GM23248 (cell line): ENCODE measurements around the gene TM9SF3. TPM values are rescaled to one million over a fixed set of nuclear protein-coding genes. Genes with fewer than 3 reads are reported as not detected.

Experiments
- DNase-seq: peaks from one replicate; pipeline ENCODE4 v3.0.0-alpha.2; 2015
- H2AFZ ChIP-seq: fragments of 200-600 bp; sonication (generic); 2 replicates; pipeline ENCODE4 v1.6.1; 2016; ENCODE audit warnings: antibody characterized with exemption
- H3F3A ChIP-seq: fragments of 200-600 bp; sonication (generic); 2 replicates; pipeline ENCODE4 v1.6.1; 2016; ENCODE audit warnings: mild to moderate bottlenecking, antibody characterized with exemption, mixed run types; ENCODE audit not compliant: insufficient read depth
- H3K27ac ChIP-seq: fragments of 200-600 bp; sonication (generic); 2 replicates; pipeline ENCODE4 v1.5.1; 2016; ENCODE audit warnings: mild to moderate bottlenecking
- H3K27me3 ChIP-seq: fragments of 200-600 bp; sonication (generic); replicated peaks from 2 replicates; pipeline ENCODE4 v1.6.1; 2016; ENCODE audit warnings: mild to moderate bottlenecking; ENCODE audit not compliant: insufficient read depth
- H3K36me3 ChIP-seq: fragments of 200-600 bp; sonication (generic); 2 replicates; pipeline ENCODE4 v1.6.1; 2016; ENCODE audit warnings: low read depth, mild to moderate bottlenecking
- H3K4me1 ChIP-seq: fragments of 200-600 bp; sonication (generic); 2 replicates; pipeline ENCODE4 v1.6.1; 2016; ENCODE audit warnings: mild to moderate bottlenecking; ENCODE audit not compliant: insufficient read depth
- H3K4me2 ChIP-seq: fragments of 200-600 bp; sonication (generic); one replicate; pipeline ENCODE4 v1.6.1; 2016; ENCODE audit warnings: mild to moderate bottlenecking; ENCODE audit not compliant: unreplicated experiment
- H3K4me3 ChIP-seq: fragments of 200-600 bp; sonication (generic); 2 replicates; pipeline ENCODE4 v1.5.1; 2016; ENCODE audit warnings: mild to moderate bottlenecking
- H3K79me2 ChIP-seq: fragments of 200-600 bp; sonication (generic); 2 replicates; pipeline ENCODE4 v1.6.1; 2016; ENCODE audit warnings: mild to moderate bottlenecking; ENCODE audit not compliant: insufficient read depth
- H3K9ac ChIP-seq: fragments of 200-600 bp; sonication (generic); 2 replicates; pipeline ENCODE4 v1.6.1; 2016; ENCODE audit warnings: mild to moderate bottlenecking
- H3K9me2 ChIP-seq: fragments of 200-600 bp; sonication (generic); 2 replicates; pipeline ENCODE4 v1.6.1; 2016; ENCODE audit warnings: mixed run types, mild to moderate bottlenecking, moderate library complexity; ENCODE audit not compliant: insufficient read depth
- H3K9me3 ChIP-seq: fragments of 200-600 bp; sonication (generic); one replicate; pipeline ENCODE4 v1.6.1; 2017; ENCODE audit warnings: low read depth
- H4K20me1 ChIP-seq: fragments of 200-600 bp; sonication (generic); 2 replicates; pipeline ENCODE4 v1.6.0; 2016; ENCODE audit not compliant: insufficient read depth
- EZH2 ChIP-seq: fragments of 200-600 bp; sonication (generic); IDR thresholded peaks from 2 replicates; pipeline ENCODE4 v1.6.1; 2018; ENCODE audit warnings: antibody characterized with exemption, mild to moderate bottlenecking; ENCODE audit not compliant: insufficient read depth, poor library complexity, severe bottlenecking
- EZH2phosphoT487 ChIP-seq: fragments of 200-600 bp; sonication (generic); IDR thresholded peaks from 2 replicates; pipeline ENCODE4 v1.6.1; 2018; ENCODE audit warnings: antibody characterized with exemption, moderate library complexity, mild to moderate bottlenecking, low read depth; ENCODE audit not compliant: insufficient read depth
- WGBS, 2 experiments: methylation state at CpG; one replicate each; pipeline ENCODE4 v1.1.6; 2015 to 2017; ENCODE audit warnings: low lambda C conversion rate in 2 of 2, low coverage in 1 of 2; ENCODE audit errors: missing lambda C conversion rate in 2 of 2; 5-methylcytosine and 5-hydroxymethylcytosine counted together
- in situ Hi-C: fragments of 300-500 bp; cut with MboI; formaldehyde crosslinking; loops from 2 replicates; pipeline ENCODE4 v1.15.0; 2020
- polyA plus RNA-seq: library from polyadenylated mRNA; unstranded; fragments of >200 nt; fragmentation: Nextera tagmentation; extraction: Ambion mirVana; gene quantifications from 2 replicates; pipeline ENCODE4 v1.2.1, GENCODE V29; 2016
- total RNA-seq: library from RNA; depleted of rRNA; stranded (reverse); fragments of >200 nt; shearing (Covaris generic); gene quantifications from 2 replicates; pipeline ENCODE4 v1.2.3, GENCODE V29; 2014

TM9SF3 gene
- total and polyA plus RNA-seq, 2 experiments from 2014 or later, result 130 to 175 TPM

DNA sequence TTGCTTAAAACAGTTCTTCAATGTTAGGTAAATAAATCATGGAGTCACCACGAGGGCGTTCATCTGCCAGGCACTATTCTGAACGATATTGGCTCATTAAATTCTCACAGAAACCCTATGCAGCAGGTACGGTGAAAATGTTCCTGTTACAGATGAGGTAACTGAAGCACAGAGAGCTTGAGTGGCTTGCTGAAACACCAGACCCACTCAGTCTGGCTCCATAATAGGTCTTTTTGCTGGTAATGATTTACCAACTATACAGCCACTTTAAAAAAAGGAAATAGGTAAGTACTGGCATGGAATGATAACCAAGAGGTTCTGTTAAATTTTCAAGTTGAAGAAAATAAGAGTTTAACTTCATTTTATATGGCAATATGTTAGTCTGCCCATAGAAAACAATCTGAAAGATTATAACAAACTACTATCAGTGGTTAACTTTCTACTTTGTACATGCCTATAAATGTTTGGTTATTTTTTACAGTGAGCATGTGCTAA lies 1.3 kb upstream of the TM9SF3 start:
- Histone ChIP-seq H3K9me2 (no peaks in the 10 kb centered on the region), H3K36me3 (no peaks in the 10 kb centered on the region), H3K9me3 (no peaks in the 10 kb centered on the region), H3K4me1 (peaks cover 30% of the 10 kb centered on the region), H3K4me2 (peak overlapping the region; percentile 98), H2AFZ (peak overlapping the region; percentile 83), H3F3A (peaks cover 22% of the 10 kb centered on the region), H3K4me3 (peak overlapping the region; percentile 97), H3K27me3 (no peaks in the 10 kb centered on the region), H4K20me1 (no peaks in the 10 kb centered on the region; the same call in 1 of the 2 replicates), H3K9ac (peak overlapping the region; percentile 97), H3K27ac (peak overlapping the region; percentile 98), H3K79me2 (peaks cover 35% of the 10 kb centered on the region)
- DNase-seq, result no peak
- WGBS, 2 experiments, result 8% methylated on average over 4 of the region's 4 CpGs
- TF ChIP-seq EZH2phosphoT487, result no peak
- no peak for TF ChIP-seq EZH2
- in situ Hi-C loops, result no loop called here

- no peaks in the 10 kb centered on the region for H3K9me3 ChIP-seq
- peak overlapping the region; percentile 83 for H2AFZ ChIP-seq
- H3K27me3 ChIP-seq, result no peaks in the 10 kb centered on the region
- in situ Hi-C loops, result no loop called here
- WGBS, 2 experiments, result 3% methylated on average over 25 of the region's 25 CpGs
- TF ChIP-seq EZH2 (no peak), EZH2phosphoT487 (no peak)
- peak overlapping the region; percentile 97 for H3K9ac ChIP-seq
- peak overlapping the region; percentile 98 for H3K4me2 ChIP-seq
- peak overlapping the region; percentile 97 for H3K4me3 ChIP-seq
- peak overlapping the region; percentile 98 for H3K27ac ChIP-seq
- no peaks in the 10 kb centered on the region for H3K9me2 ChIP-seq
- peak; percentile 89 for DNase-seq
- peaks cover under 1% of the 10 kb centered on the region; the same call in 1 of the 2 replicates for H4K20me1 ChIP-seq
- no peaks in the 10 kb centered on the region for H3K36me3 ChIP-seq
- peaks cover 42% of the 10 kb centered on the region for H3K79me2 ChIP-seq
- H3F3A ChIP-seq, result peaks cover 22% of the 10 kb centered on the region
- H3K4me1 ChIP-seq, result peaks cover 30% of the 10 kb centered on the region
These were observed 650 bp upstream of the TM9SF3 start for GRCh38 chr10:96587264-96588059.

DNA sequence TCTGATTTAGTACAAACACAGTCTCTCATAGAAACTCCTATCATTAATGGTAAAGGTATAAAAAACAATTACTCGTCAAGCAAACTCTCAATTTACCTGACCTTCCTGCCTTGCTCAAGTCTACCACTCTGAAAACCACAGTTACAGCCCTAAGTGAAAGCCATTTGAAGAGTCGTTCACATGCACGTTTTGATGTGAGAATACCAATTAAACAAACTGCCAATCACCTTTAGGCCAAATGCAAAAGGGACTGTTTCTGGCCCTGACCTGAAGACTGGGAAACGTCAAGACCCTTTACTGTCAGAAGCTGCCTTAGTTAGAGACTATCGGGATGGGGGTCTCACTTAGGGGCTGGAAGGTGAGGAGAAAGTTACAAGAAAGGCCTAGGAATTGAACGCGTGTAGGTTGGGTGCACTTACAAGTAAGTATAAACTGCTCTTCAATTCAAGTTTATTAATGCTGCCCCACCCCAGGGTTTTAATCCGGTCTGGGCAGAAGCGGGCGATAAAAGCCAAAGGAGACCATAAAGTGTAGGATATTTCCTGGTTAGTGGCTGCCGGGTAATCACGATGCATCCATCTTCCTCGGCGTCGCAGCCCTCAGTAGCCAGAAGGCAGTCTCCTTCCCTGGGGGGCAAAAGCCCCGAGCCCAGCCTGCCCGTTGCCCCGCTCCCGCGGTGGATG lies 935 bp downstream of the TM9SF3 start:
- TF ChIP-seq EZH2phosphoT487 (no peak), EZH2 (no peak)
- H4K20me1 ChIP-seq, result peaks cover 14% of the 10 kb centered on the region
- peaks cover 57% of the 10 kb centered on the region for H3K79me2 ChIP-seq
- H3K4me2 ChIP-seq, result peak overlapping the region; percentile 98
- H3K36me3 ChIP-seq, result no peaks in the 10 kb centered on the region
- in situ Hi-C loops, result no loop called here
- WGBS, 2 experiments, result 1 to 3% methylated on average over 20 of the region's 20 CpGs
- peak overlapping the region; percentile 98 for H3K27ac ChIP-seq
- H3K9me2 ChIP-seq, result no peaks in the 10 kb centered on the region
- H3K4me3 ChIP-seq, result peak overlapping the region; percentile 97
- peak; percentile 59 for DNase-seq
- peak overlapping the region; percentile 55 for H2AFZ ChIP-seq
- peak overlapping the region; percentile 97 for H3K9ac ChIP-seq
- H3F3A ChIP-seq, result peaks cover 24% of the 10 kb centered on the region
- H3K9me3 ChIP-seq, result no peaks in the 10 kb centered on the region
- no peaks in the 10 kb centered on the region for H3K27me3 ChIP-seq
- peaks cover 40% of the 10 kb centered on the region for H3K4me1 ChIP-seq

GRCh38 chr10:96584474-96584873 lies 2.3 kb downstream of the TM9SF3 start:
- Histone ChIP-seq H3K4me3 (peak overlapping the region; percentile 97), H2AFZ (no peak overlapping the region), H3K27me3 (no peaks in the 10 kb centered on the region), H3K9me2 (no peaks in the 10 kb centered on the region), H3K9me3 (no peaks in the 10 kb centered on the region), H3K4me1 (peaks cover 49% of the 10 kb centered on the region), H3K27ac (no peak overlapping the region), H3K4me2 (peak overlapping the region; percentile 98), H3K9ac (peak overlapping the region; percentile 97; the same call in 1 of the 2 replicates), H3K36me3 (no peaks in the 10 kb centered on the region), H3K79me2 (peaks cover 71% of the 10 kb centered on the region), H4K20me1 (peaks cover 25% of the 10 kb centered on the region), H3F3A (peaks cover 28% of the 10 kb centered on the region)
- WGBS, 2 experiments, result 89% methylated on average over 9 of the region's 9 CpGs
- in situ Hi-C loops, result no loop called here
- TF ChIP-seq EZH2, result no peak
- no peak for TF ChIP-seq EZH2phosphoT487
- DNase-seq, result no peak
